Medulla oblongata (tissue), 1 donor: ENCODE results near the gene ERCC1.

Experiments used
- DNase-seq: peaks from one replicate; pipeline ENCODE4 v3.0.0-alpha.2; 2015; ENCODE audit errors: extremely low spot score

Gene ERCC1

GRCh38 chr19:45405435-45406225 lies 18.1 kb downstream of the ERCC1 start:
- peak; percentile 90 for DNase-seq

- DNase-seq, result peak; percentile 25
These were observed 18.9 kb downstream of the ERCC1 start, which contains the start of gene PPP1R13L for GRCh38 chr19:45404557-45405434. Gene PPP1R13L (minus strand): TSS chr19:45405069. CDS start chr19:45398318, 6,751 bp downstream.

- no peak for DNase-seq
These were observed 19.7 kb downstream of the ERCC1 start for GRCh38 chr19:45403781-45404556.

- DNase-seq, result no peak
These were observed 20.4 kb downstream of the ERCC1 start for GRCh38 chr19:45403272-45403671.

- DNase-seq, result no peak
These were observed 21.2 kb downstream of the ERCC1 start for GRCh38 chr19:45402298-45403061.

- no peak for DNase-seq
These were observed 21.9 kb downstream of the ERCC1 start for GRCh38 chr19:45401815-45402214.

- DNase-seq, result no peak
These were observed 23.5 kb downstream of the ERCC1 start for GRCh38 chr19:45400192-45400591.

GRCh38 chr19:45395821-45396617 lies 27.7 kb downstream of the ERCC1 start:
- no peak for DNase-seq

- no peak for DNase-seq
These were observed 31.6 kb downstream of the ERCC1 start for GRCh38 chr19:45391871-45392665.

GRCh38 chr19:45391346-45391745 lies 32.4 kb downstream of the ERCC1 start:
- DNase-seq, result no peak

- no peak for DNase-seq
These were observed 38.1 kb downstream of the ERCC1 start for GRCh38 chr19:45385392-45386221.

GRCh38 chr19:45382426-45382825 lies 41.3 kb downstream of the ERCC1 start:
- no peak for DNase-seq

GRCh38 chr19:45380107-45380506 lies 43.6 kb downstream of the ERCC1 start:
- no peak for DNase-seq

- no peak for DNase-seq
These were observed 47.5 kb downstream of the ERCC1 start for GRCh38 chr19:45376045-45376724.

- peak; percentile 99 for DNase-seq
These were observed 53.1 kb downstream of the ERCC1 start, which contains the start of gene ERCC2 for GRCh38 chr19:45370410-45371204. Gene ERCC2 (minus strand): TSS chr19:45370573. CDS start chr19:45370540, 33 bp downstream.

- no peak for DNase-seq
These were observed 54.9 kb downstream of the ERCC1 start for GRCh38 chr19:45368737-45369340.

- DNase-seq, result no peak
These were observed 55.6 kb downstream of the ERCC1 start for GRCh38 chr19:45368127-45368526.
